Activated effector memory CD4-positive, alpha-beta T cell treated with Interleukin-2 at 50 U/mL for 16 hours (primary cell): ENCODE data around the gene GBP5.
"Not testable (repeated sequence)": the region's sequence is repeated elsewhere in the genome, so short reads cannot be mapped to it uniquely, and the experiment has no call there.

Experiments used
- DNase-seq: peaks from one replicate; pipeline ENCODE4 v3.0.0-alpha.2; 2020

Gene GBP5

DNA sequence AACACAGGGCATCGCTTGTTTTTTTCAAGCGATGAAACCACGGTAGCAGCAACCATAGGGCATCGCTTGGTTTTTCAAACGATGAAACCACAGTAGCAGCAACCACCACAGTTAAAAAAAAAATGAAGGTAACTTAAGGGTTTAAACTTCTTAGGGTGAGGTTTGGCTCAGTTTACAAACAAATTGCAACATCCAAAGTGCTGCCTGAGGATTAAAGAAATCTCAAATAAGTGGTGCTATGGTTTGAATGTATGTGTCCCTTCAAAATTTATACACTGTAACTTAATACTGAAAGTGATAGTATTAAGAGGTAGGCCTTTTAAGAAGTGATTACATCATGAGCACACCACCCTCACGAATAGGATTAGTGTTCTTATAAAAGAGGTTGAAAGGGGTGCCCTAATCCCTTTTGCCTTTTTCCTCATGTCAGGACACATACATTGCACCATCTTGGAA lies 6.4 kb upstream of the GBP5 start:
- no peak for DNase-seq

DNA sequence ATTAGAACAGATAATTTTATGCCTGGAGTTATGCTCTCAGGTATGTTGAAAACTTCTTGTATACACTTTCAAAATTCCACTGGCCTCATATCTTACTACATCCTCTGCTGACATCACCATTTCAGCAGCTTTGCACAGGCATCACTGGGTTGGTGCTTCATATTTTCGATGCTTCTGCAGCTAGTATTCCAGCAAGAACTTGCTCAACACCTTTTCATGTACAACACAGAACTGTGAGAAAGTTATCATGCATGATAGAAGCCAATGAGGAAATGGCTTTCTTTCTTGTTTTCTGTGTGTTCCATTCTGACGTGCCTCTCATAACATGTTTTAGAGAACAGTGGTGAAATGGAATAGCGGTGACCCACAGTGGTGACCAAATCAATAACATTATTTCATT lies 5.1 kb upstream of the GBP5 start:
- DNase-seq, result no peak

DNA sequence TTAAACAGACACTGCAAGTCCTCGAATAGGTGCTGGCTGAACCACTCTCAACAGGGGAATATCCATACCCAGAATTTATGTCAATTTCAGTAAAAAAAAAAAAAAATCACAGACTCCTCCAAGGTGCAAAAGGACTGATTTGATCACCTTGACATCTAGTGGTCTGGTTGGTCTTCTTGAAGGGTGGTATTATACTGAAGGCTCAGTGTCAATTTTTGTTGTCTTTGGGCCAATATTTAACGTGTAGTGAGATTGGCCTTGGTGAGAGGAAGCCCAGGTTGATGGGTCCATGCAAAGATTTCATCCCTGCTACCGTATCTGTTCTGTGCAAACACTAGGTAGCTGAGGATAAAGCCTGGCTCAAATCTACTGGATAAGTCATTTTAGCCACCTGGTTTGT lies 4.0 kb upstream of the GBP5 start:
- DNase-seq, result no peak

DNA sequence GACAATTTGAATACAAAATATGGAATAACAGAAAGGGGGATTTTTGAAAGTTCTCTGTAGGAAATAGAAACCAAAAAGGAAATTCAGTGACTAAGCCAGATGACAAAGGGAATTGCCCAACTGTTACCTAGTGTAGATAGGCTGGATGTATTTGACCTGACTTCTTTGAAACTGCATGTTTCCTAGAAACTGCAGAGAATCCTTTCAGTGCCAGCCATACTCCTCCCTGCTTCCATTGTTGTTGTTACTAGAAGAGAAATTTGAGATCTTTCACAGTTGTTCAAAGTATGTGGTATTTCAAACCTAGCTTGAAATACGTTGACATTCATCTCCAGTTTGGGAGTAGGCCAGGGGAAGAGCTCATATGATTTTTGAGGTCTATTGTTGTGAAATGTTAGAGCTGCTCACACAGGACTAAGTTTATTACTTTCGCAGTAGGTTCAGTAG lies 1.8 kb upstream of the GBP5 start:
- DNase-seq, result no peak

DNA sequence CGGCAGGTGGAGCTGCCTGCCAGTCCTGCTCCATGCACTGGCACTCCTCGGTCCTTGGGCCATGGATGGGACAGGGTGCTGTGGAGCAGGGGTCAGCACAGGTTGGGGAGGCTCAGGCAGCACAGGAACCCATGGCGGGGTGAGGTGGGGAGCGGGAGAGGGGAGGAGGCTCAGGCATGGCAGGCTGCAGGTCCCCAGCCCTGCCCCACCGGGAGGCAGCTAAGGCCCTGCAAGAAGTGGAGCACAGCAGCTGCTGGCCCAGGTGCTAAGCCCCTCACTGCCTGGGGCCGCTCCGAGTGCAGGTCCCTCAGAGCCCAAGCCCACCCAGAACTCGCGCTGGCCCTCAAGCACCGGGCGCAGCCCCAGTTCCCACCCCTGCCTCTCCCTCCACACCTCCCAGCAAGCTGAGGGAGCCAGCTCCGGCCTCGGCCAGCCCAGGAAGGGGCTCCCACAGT lies 691 bp upstream of the GBP5 start:
- no peak for DNase-seq

DNA sequence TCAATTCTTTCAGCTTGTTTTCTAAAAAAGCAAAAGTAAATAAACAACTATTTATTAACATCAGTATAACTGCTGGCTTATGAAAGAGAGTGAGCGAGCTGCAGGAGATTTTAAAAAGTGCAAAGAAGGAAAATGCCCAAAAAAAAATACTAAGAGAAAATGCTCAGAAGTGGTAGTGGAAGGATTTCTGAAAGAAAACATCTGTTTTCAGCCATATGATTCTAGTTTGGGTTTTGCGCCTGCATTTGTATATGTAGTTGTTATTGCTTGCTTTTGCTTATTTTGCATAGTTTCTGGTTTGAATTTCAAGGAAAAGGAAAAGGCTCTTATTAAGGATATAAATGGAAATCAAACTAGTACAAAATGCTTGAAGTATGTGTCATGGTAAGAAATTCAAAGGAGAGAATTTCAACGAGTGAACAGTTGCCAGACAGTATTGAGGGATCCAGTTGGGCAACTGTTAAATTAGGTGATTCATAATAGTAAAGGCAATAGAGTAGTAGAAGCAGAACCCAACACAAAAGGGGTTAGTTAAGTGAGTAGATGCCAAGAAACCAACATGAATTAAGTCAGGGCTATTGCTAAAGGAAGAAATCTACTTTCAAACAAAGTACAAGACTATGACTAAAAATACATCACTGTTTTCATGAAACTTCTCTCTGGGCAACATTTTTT lies 1.2 kb downstream of the GBP5 start:
- DNase-seq, result no peak

DNA sequence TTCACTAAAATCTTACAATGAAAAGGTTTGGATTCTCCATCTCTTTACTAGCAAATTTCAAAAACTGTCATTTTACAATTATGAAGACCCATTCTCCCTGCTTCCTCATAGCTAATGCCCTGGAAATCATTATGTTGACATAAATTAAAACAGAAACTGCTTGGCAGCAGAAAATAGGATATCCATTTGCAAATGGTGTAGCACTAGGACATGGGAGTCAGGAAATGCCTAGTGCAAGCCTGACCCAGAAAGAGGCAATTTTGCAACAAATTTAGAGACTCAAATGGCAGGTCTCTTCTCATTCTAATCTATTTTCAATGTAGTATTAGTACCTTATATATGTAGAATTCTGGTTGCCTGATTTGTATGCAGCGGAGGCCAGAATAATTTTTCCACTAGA lies 2.2 kb downstream of the GBP5 start:
- no peak for DNase-seq

DNA sequence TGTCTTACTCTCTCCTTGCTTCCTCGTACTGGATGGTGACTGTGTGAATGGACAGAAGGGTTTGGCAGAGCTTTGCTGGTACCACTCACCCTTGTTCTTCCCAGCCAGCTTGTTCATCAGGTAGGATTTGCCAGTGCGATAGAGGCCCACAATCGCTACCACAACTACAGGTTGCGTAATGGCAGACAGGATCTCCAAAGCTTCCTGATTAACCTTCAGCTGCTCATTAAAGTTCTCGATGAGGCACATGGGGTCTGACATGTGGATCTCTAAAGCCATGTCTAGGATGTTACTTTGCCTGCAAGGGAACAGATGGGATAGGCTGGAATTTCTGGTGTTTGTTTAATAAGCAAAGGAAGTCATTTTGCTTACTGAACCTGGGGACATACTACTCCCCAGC lies 3.4 kb downstream of the GBP5 start:
- no peak for DNase-seq

DNA sequence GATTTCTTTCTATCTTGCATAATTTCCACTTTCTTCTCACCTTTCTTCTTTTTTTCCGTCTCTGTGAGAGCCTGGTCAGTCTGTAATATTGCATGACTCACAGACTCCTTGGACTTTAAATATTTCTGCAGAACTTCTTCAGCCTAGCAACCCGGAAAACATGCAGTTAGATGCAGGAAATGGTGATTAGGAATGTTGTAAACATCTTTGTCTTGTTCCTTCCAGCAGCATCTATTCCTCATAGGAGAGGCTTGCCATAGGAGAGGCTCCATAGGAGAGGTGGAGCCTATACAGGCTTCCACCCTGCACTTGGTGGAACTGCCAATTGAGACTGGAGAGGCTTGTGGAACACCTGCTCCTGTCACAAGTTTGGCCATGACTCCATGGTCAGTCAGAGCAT lies 10.0 kb downstream of the GBP5 start:
- no peak for DNase-seq

DNA sequence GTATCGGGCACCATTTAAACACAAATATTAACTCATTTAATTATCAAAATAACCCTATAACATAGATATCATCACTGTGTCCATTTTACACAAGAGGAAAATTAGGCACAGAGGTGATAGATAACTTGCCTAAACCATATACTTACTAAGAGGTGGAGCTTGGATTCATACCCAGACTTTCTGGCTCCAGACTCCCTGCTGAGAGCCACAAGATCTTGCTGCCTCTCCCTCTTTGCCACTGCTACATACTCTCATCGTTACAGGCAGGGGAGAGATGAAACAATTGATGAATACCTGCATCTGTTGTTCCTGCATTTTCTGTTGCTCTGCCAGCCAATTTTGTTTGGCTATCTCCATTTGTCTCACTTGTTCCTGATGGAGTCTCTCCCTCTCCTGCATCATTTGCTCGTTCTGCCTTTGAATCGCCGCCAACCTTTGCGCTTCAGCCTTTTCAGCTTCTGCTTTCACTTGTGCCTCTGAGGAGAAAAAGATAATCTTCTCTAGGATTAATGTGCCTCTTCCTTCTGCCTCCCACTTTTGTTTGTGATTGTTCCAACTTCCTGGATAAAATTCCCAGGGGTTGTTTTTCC lies 10.6 kb downstream of the GBP5 start:
- no peak for DNase-seq

DNA sequence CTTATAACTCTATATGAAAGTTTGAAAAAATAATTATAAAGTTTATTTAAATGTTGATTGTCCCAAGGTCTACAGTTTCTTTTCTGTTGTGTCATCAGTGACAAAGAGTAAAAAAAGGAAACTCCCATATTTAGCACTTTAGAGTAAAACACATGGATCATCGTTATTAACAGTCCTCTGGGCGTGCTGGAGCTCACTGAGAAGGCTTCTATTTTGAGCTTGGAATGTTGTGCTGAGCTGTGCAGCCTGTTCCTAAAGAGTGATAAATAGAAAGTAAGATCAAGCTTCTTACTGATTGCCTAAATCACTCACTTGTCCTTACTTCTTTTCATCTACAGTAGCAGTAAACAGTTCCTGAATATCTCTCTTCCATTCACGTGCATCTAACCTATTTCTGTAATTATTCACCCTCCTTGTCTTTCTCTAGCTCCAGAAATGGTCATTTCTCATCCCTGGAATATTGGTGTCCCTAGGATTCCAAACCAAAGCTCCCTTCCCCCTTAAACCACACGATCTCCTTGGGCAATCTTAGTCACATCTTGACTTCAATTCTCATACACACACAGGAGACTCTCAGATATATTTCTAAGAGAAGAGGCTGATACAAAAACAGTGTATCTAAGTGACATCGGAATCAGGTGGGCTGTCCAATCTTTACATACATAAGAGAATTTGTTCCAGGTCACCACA lies 11.9 kb downstream of the GBP5 start:
- no peak for DNase-seq

DNA sequence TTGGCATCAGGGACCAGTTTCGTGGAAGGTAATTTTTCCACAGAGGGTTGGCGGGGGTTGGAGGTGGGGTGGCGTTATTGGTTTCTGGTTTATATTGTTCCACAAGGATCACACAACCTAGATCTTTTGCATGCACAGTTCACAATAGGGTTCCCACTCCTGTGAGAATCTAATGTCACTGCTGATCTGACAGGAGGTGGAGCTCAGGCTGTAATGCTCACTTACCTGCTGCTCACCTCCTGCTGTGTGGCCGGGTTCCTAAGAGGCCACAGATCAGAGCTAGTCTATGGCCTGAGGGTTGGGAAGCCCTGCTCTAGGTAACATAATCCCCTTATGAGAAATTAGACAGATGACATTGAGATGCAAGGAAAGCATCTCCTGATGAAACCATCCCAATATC lies 12.6 kb downstream of the GBP5 start:
- DNase-seq, result no peak

DNA sequence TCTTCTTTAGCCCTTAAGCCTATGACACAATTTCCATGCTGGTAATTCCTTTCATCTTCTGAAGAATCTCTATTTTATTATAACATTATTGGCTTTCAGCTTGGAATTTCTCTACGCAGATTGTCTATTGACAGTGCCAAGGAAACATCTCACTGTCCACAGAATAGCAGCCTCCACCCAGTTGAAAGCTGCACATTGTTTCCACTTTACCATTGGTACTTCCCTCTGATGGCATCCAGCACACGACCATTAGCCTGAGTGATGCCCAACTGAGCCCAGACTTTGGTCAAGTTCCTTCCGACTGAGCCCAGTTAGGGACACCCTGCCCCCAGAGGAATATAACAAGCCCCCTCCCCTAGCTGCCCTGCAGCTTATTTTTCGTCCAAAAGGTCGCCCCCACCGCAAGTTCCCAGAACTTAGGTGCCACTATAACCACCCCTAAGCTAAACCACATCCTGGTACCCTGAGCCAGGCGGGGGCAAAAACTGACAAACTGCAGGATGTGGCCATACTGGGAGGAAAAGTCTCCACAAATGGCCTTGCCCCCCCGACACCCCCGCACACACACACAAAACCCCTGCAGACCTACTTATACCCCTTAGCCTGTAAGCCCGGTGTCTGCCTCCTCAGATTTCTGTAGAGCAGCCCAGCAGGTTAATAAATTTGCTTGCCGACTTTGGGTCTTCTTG lies 13.2 kb downstream of the GBP5 start:
- peak; percentile 49 for DNase-seq

DNA sequence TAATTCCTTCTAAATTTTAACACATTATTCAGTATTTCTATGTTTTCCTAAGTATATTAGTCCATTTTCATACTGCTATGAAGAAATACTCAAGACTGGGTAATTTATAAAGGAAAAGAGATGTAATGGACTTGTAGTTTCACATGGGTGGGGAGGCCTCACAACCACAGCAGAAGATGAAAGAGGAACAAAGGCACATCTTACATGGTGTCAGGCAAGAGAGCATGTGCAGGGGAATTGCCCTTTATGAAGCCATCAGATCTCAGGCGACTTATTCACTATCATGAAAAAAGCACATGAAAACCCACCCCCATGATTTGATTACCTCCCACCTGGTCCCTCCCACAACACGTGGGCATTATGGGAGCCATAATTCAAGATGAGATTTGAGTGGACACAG lies 15.6 kb downstream of the GBP5 start:
- no peak for DNase-seq

DNA sequence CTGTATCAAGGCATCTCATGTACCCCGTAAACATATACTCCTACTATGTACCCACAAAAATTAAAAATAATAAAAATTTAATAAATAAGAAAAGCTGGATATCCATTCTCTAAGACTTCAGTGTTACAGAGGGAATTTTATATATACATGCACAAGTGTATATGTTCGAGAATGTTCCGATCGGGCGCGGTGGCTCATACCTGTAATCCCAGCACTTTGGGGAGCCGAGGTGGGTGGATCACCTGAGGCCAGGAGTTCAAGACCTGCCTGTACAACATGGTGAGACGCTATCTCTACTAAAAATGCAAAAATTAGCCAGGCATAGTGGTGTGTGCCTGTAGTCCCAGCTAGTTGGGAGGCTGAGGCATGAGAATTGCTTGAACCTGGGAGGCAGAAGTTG lies 17.1 kb downstream of the GBP5 start:
- not testable (repeated sequence) for DNase-seq

DNA sequence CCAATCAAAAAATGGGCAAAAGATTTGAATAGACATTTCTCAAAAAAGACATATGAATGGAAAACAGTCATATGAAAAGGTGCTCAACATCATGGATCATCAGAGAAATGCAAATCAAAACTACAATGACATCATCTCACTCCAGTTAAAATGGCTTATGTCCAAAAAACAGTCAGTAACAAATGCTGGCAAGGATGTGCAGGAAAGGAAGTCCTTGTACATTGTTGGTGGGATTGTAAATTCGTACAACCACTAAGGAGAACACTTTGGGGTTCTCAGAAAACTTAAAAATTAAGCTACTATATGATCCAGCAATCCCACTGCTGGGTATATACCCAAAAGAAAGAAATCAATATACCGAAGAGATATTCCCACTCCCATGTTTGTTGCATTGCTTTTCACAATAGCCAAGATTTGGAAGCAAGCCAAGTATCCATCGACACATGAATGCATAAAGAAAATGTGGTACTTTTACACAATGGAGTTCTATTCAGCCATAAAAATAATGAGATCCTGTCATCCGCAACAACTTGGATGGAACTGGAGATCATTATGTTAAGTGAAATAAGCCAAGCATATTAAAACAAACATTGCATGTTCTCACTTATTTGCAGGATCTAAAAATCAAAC lies 17.9 kb downstream of the GBP5 start:
- DNase-seq, result no peak

DNA sequence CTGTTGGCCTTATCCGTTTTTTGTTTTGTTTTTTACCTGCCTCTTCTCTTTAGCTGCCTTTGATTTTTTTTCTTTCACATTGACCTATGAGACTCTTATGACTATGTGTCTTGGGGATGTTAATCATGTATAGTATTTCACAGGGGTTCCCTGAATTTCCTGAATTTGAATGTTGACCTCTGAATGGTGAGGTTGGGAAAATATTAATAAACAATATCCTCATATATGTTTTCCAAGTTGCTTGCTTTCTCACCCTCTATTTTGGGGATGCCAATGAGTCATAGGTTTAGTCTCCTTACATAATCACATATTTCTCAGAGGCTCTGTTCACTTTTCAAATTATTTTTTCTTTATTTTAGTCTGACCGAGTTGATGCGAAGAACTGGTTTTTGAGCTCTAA lies 29.6 kb downstream of the GBP5 start:
- no peak for DNase-seq
